Measurements from ENCODE around the gene GNG3.
"Not testable (repeated sequence)": the region's sequence is repeated elsewhere in the genome, so short reads cannot be mapped to it uniquely, and the experiment has no call there.

GNG3 gene

GRCh38 chr11:62707277-62707861 lies at the start of gene GNG3, which contains the start of gene BSCL2:
TSS of gene GNG3 (plus strand) at chr11:62707676. CDS start at chr11:62708296, 620 bp downstream.
TSS of gene BSCL2 (minus strand) at chr11:62707424. CDS start at chr11:62707195, 229 bp downstream.
- DNase-seq (ENCODE audit: low read depth): no peak

GRCh38 chr11:62664405-62665074 lies 42.9 kb upstream of the GNG3 start:
- peak; percentile 23 for DNase-seq (ENCODE audit: low read depth)

- DNase-seq (ENCODE audit: low read depth): peak; percentile 92
Measured at GRCh38 chr11:62665075-62665598, 42.3 kb upstream of the GNG3 start, which contains the start of the genes C11orf98 and CSKMT. TSS of gene C11orf98 (minus strand) at chr11:62665210. CDS start at chr11:62665169, 41 bp downstream. TSS of gene CSKMT (plus strand) at chr11:62665312. CDS start at chr11:62665880, 568 bp downstream.

- DNase-seq (ENCODE audit: low read depth): peak; percentile 67
Measured at GRCh38 chr11:62665599-62666258, 41.7 kb upstream of the GNG3 start.

GRCh38 chr11:62666259-62666926 lies 41.1 kb upstream of the GNG3 start:
- DNase-seq (ENCODE audit: low read depth): no peak

GRCh38 chr11:62667460-62667859 lies 40.0 kb upstream of the GNG3 start:
- no peak for DNase-seq (ENCODE audit: low read depth)

GRCh38 chr11:62669420-62670161 lies 37.9 kb upstream of the GNG3 start:
- DNase-seq (ENCODE audit: low read depth): no peak

GRCh38 chr11:62671236-62671607 lies 36.3 kb upstream of the GNG3 start:
- no peak for DNase-seq (ENCODE audit: low read depth)

- DNase-seq (ENCODE audit: low read depth): peak; percentile 67
Measured at GRCh38 chr11:62671608-62672389, 35.7 kb upstream of the GNG3 start, which contains the start of the genes LBHD1 and UQCC3. TSS of gene LBHD1 (minus strand) at chr11:62672267. CDS start at chr11:62670031, 2,236 bp downstream. TSS of gene UQCC3 (plus strand) at chr11:62671673. CDS start at chr11:62671746, 73 bp downstream.

- no peak for DNase-seq (ENCODE audit: low read depth)
Measured at GRCh38 chr11:62673196-62673525, 34.3 kb upstream of the GNG3 start.

- DNase-seq (ENCODE audit: low read depth): not testable (repeated sequence)
Measured at GRCh38 chr11:62675415-62675814, 32.1 kb upstream of the GNG3 start.

GRCh38 chr11:62676698-62677097 lies 30.8 kb upstream of the GNG3 start:
- DNase-seq (ENCODE audit: low read depth): no peak

- no peak for DNase-seq (ENCODE audit: low read depth)
Measured at GRCh38 chr11:62677156-62677555, 30.3 kb upstream of the GNG3 start.

- no peak for DNase-seq (ENCODE audit: low read depth)
Measured at GRCh38 chr11:62677714-62678113, 29.8 kb upstream of the GNG3 start.

- DNase-seq (ENCODE audit: low read depth): no peak
Measured at GRCh38 chr11:62678433-62678769, 29.1 kb upstream of the GNG3 start.

GRCh38 chr11:62678770-62679696 lies 28.4 kb upstream of the GNG3 start, which contains the start of gene UBXN1:
TSS of gene UBXN1 (minus strand) at chr11:62679073. CDS start at chr11:62678923, 150 bp downstream.
- peak; percentile 77 for DNase-seq (ENCODE audit: low read depth)

GRCh38 chr11:62680825-62681240 lies 26.6 kb upstream of the GNG3 start:
- DNase-seq (ENCODE audit: low read depth): no peak

GRCh38 chr11:62682518-62682917 lies 25.0 kb upstream of the GNG3 start:
- DNase-seq (ENCODE audit: low read depth): no peak
